GM12874 (cell line): ENCODE results near the gene FAM107B.

Experiments used
- CTCF ChIP-seq: IDR thresholded peaks from 2 replicates; pipeline ENCODE4 v1.5.1; 2011; ENCODE audit warnings: low read depth, mild to moderate bottlenecking, control low read depth, low read length, moderate library complexity; ENCODE audit not compliant: insufficient read depth

Gene FAM107B

DNA sequence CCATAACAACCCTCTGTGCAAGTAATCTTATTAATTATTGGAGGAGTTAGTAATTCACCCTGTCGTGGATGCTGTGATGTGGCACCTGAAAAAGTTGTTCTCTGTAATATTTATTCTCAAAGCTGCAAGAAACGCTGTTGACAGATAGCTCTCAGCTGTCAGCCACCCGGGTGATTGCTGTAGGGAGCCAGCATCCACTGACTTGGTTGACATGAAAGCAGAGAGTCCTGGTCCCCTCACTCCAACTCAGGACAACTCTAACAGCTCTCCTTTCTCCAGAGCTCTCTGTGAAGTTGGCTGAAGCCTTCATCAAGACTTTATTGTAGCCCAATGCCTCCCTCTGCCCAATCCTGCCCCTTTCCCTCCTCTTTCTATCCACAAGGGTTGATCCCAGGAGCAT lies 98.0 kb downstream of the FAM107B start:
- no peak for TF ChIP-seq CTCF

DNA sequence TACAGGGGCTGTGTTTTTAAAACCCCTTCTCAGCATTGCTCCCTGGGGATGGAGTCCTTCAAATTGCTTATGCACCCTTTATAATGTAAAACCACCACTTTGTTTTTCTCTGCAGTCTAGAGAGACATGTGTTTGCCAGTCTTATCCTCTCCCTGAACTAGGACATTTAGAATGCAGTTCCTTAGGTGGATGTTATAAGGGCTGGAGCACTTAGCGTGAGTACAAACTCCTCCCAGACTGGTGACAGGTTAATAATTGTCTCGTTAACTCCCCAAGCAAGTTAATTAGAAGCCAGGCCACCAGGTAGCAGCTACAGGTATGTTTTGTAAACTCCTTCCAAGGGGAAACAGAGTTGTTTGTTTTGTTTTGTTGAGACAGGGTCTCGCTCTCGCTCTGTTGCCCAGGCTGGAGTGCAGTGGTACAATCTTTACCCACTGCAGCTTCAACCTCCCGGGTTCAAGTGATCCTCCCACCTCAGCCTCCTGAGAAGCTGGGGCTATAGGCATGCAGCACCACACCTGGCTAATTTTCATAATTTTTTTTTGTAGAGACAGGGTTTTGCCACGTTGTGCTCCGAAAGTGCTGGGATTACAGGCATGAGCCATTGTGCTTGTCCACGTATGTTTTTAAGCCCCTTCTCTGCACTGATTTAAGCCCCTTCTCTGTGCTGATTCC lies 100.2 kb downstream of the FAM107B start:
- TF ChIP-seq CTCF = no peak

DNA sequence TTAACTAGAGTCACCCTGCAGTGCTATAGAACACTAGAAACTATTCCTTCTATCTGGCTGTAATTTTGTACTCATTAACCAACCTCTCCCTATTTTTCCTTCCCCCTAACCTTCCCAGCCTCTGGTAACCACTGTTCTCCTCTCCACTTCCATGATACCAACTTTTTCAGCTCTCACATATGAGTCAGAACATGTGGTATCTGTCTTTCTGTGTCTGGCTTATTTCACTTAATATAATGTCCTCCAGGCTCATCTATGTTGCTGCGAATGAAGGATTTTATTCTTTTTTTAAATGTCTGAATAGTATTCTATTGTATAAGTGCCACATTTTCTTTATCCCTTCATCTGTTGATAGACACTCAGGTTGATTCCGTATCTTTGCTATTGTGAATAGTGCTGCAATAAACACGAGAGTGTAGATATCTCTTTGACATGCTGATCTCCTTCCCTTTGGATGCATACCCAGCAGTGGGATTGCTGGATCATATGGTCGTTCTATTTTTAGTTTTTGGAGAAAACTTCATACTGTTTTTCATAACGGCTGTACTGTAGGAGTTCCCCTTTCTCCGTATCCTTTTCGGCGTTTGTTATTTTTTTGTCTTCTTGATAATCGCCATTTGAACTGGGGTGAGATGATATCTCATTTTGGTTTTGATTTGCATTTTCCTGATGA lies 101.4 kb downstream of the FAM107B start:
- TF ChIP-seq CTCF = no peak

DNA sequence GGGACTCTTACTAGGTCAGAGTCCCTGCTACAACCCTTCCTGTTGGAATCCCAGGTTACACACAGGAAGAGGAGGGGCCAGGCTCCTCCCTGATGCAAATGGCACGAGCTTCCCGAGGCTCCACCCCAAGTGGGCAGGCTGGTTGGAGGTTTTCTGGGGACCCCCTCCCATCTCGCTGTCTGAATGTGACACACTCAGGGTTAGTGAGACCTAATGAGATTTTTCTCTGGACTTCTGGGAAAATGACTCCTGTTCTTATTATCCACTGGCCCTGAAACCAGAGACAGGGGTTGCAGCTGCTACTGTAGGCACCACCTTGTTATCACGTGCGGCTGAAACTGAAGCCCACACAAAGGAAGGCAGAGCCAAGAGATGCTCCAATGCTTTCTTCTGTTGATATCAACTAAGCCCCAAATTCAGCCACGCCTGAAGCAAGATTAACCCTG lies 103.3 kb downstream of the FAM107B start:
- no peak for TF ChIP-seq CTCF

DNA sequence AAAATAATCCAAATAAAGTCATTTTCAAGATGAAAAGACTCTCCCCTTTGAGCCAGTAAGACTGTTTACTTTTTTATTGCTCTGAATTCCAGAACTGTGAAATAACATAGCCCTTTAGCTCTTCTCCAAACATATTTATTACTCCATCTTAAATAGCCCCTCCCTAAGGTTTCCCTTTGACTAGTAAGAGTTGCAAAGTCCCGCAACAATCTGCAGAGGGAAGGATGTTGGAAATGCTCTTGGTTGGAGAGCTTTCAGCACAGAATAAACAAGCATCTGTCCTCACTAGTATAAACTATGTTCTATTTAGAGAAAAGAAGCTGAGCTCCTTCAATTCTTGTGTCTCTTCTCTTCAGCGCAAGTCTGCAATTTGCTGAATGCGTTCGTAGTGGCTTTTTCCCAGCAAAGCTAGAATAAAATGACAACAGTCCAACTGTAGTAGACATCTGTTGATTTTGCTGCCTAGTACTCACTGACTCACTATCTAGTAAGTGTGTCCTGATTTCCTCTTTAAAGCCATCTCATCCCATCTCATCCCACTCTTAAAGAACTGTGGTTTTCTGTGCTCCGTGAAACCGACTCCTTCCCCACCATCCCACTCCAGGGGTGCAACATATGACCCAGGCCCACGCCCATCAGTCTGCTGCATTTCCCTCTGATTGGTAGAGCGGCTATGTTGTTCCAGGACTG lies 104.0 kb downstream of the FAM107B start:
- no peak for TF ChIP-seq CTCF

- TF ChIP-seq CTCF = no peak
Measured at GRCh38 chr10:14669576-14669975, 105.1 kb downstream of the FAM107B start.

GRCh38 chr10:14667781-14668180 lies 106.9 kb downstream of the FAM107B start:
- TF ChIP-seq CTCF = no peak
